Liver (tissue), 9 donors: ENCODE measurements around the gene PDK1. TPM values are rescaled to one million over a fixed set of nuclear protein-coding genes. Genes with fewer than 3 reads are reported as not detected.

Experiments
- DNase-seq: peaks from one replicate; pipeline ENCODE4 v3.0.0-alpha.2; 2017; ENCODE audit warnings: low spot score
- H3K27ac ChIP-seq, 2 donors: one replicate each; pipeline ENCODE4 v1.7.0; 2013; ENCODE audit warnings: inconsistent platforms in 2 of 2, low read length in 2 of 2, control low read depth in 1 of 2, low read depth in 1 of 2, mild to moderate bottlenecking in 1 of 2
- H3K27me3 ChIP-seq, 4 donors: one replicate each; pipeline versions ENCODE4 v1.6.1 to v1.7.0; 2013; ENCODE audit warnings: low read length in 3 of 4, inconsistent platforms in 1 of 4, mild to moderate bottlenecking in 1 of 4, moderate library complexity in 1 of 4; ENCODE audit not compliant: control insufficient read depth in 4 of 4, insufficient read depth in 4 of 4
- H3K36me3 ChIP-seq, 4 donors: one replicate each; pipeline versions ENCODE4 v1.6.1 to v1.7.0; 2013; ENCODE audit warnings: low read length in 3 of 4, mild to moderate bottlenecking in 3 of 4, low read depth in 1 of 4, moderate library complexity in 1 of 4; ENCODE audit not compliant: control insufficient read depth in 4 of 4, insufficient read depth in 3 of 4
- H3K4me1 ChIP-seq, 4 donors: one replicate each; pipeline versions ENCODE4 v1.6.1 to v1.7.0; 2013; ENCODE audit warnings: low read length in 3 of 4, mild to moderate bottlenecking in 3 of 4, moderate library complexity in 1 of 4; ENCODE audit not compliant: control insufficient read depth in 4 of 4, insufficient read depth in 4 of 4
- H3K4me3 ChIP-seq, 3 donors: one replicate each; pipeline versions ENCODE4 v1.6.1 to v1.7.0; 2013; ENCODE audit warnings: low read length in 3 of 3, control low read depth in 1 of 3, low read depth in 1 of 3, mild to moderate bottlenecking in 1 of 3
- H3K9ac ChIP-seq, 2 donors: one replicate each; pipeline ENCODE4 v1.7.0; 2013; ENCODE audit warnings: low read length in 2 of 2, mild to moderate bottlenecking in 2 of 2, moderate library complexity in 2 of 2, control low read depth in 1 of 2, low read depth in 1 of 2
- H3K9me3 ChIP-seq, 4 donors: one replicate each; pipeline versions ENCODE4 v1.6.1 to v1.7.0; 2013; ENCODE audit warnings: low read length in 3 of 4; ENCODE audit not compliant: control insufficient read depth in 4 of 4
- ATF3 ChIP-seq: IDR thresholded peaks from 2 replicates; pipeline ENCODE4 v1.6.1; 2016; ENCODE audit warnings: antibody characterized with exemption
- CTCF ChIP-seq: fragments of 150-350 bp; IDR thresholded peaks from 2 replicates; pipeline ENCODE4 v1.5.1; 2017; ENCODE audit warnings: improper control_type of control experiment, low read depth, low read length; ENCODE audit not compliant: missing input control
- EGR1 ChIP-seq, 2 donors: IDR thresholded peaks; 2 replicates each; pipeline ENCODE4 v1.6.1; 2016 to 2018; ENCODE audit warnings: antibody characterized with exemption in 2 of 2, low read depth in 2 of 2
- FOXA1 ChIP-seq: IDR thresholded peaks from 2 replicates; pipeline ENCODE4 v1.6.1; 2016; ENCODE audit warnings: antibody characterized with exemption
- FOXA2 ChIP-seq: IDR thresholded peaks from 2 replicates; pipeline ENCODE4 v1.6.1; 2016; ENCODE audit warnings: antibody characterized with exemption
- GABPA ChIP-seq, 2 donors: IDR thresholded peaks in 1 of 2; conservative IDR thresholded peaks in 1 of 2; 2 replicates each; pipeline ENCODE4 v1.6.1; 2016; ENCODE audit warnings: antibody characterized with exemption in 2 of 2, mild to moderate bottlenecking in 1 of 2, moderate library complexity in 1 of 2
- HNF4G ChIP-seq: IDR thresholded peaks from 2 replicates; pipeline ENCODE4 v1.6.1; 2016; ENCODE audit warnings: antibody characterized with exemption
- NR2F2 ChIP-seq: IDR thresholded peaks from 2 replicates; pipeline ENCODE4 v1.6.1; 2016; ENCODE audit warnings: antibody characterized with exemption
- RAD21 ChIP-seq, 2 donors: IDR thresholded peaks; 2 replicates each; pipeline ENCODE4 v1.6.1; 2016; ENCODE audit warnings: antibody characterized with exemption in 2 of 2, mild to moderate bottlenecking in 2 of 2
- REST ChIP-seq: IDR thresholded peaks from 2 replicates; pipeline ENCODE4 v1.6.1; 2016; ENCODE audit warnings: antibody characterized with exemption, mild to moderate bottlenecking
- RXRA ChIP-seq, 2 donors: IDR thresholded peaks; 2 replicates each; pipeline ENCODE4 v1.6.1; 2017 to 2018; ENCODE audit warnings: antibody characterized with exemption in 2 of 2, mild to moderate bottlenecking in 1 of 2
- SP1 ChIP-seq: IDR thresholded peaks from 2 replicates; pipeline ENCODE4 v1.6.1; 2018; ENCODE audit warnings: antibody characterized with exemption, mild to moderate bottlenecking
- TAF1 ChIP-seq: conservative IDR thresholded peaks from 2 replicates; pipeline ENCODE4 v1.6.1; 2016; ENCODE audit warnings: antibody characterized with exemption, mild to moderate bottlenecking
- YY1 ChIP-seq: IDR thresholded peaks from 2 replicates; pipeline ENCODE4 v1.6.1; 2016; ENCODE audit warnings: antibody characterized with exemption, mild to moderate bottlenecking
- ZBTB33 ChIP-seq: IDR thresholded peaks from 2 replicates; pipeline ENCODE4 v1.6.1; 2016; ENCODE audit warnings: antibody characterized with exemption
- whole genome bisulfite sequencing: extraction: QIAGEN DNeasy Blood & Tissue Kit; methylation state at CpG from one replicate; pipeline ENCODE4 v1.1.7; 2013; 5-methylcytosine and 5-hydroxymethylcytosine counted together
- polyA plus RNA-seq, 2 donors: library from polyadenylated mRNA; stranded (reverse) in 1 of 2; unstranded in 1 of 2; fragments of 200-250 nt in 1 of 2; fragments of >200 nt in 1 of 2; fragmentation: Nextera tagmentation in 1 of 2; extraction: Ambion mirVana in 1 of 2; gene quantifications; one replicate each; pipeline versions ENCODE4 v1.2.1 to v1.2.3, GENCODE V29; 2013 to 2015
- total RNA-seq, 2 donors: library from RNA; depleted of rRNA; stranded (reverse); fragments of >200 nt; gene quantifications; one replicate each; pipeline ENCODE4 v1.2.3, GENCODE V29; 2014
- donor health status: healthy.
- donor health status: healthy.
- donor health status: healthy.
- donor health status: healthy.
- donor health status: healthy.

The PDK1 gene
- total and polyA plus RNA-seq, 4 donors: 4.7 to 10.9 (median 7.8) TPM

- TF ChIP-seq FOXA1 (no peak), ZBTB33 (no peak), FOXA2 (no peak), HNF4G (no peak), SP1 (no peak), GABPA (IDR thresholded peaks at IDR 0.05 in 1 of 2, conservative IDR thresholded peaks at IDR 0.05 in 1 of 2) (no peak), RXRA (IDR thresholded peaks at IDR 0.05) (no peak), EGR1 (IDR thresholded peaks at IDR 0.05; ENCODE audit: low read depth in 2 of 2) (no peak)
Observed at GRCh38 chr2:172558372-172558771, 2.5 kb downstream of the PDK1 start (continued).

GRCh38 chr2:172560721-172561120, 4.8 kb downstream of the PDK1 start:
- TF ChIP-seq EGR1 (IDR thresholded peaks at IDR 0.05; ENCODE audit: low read depth in 2 of 2) (no peak), REST (no peak), ATF3 (no peak), SP1 (no peak), RAD21 (IDR thresholded peaks at IDR 0.05) (no peak), HNF4G (no peak), CTCF (no peak), FOXA2 (no peak), TAF1 (no peak), NR2F2 (no peak), RXRA (IDR thresholded peaks at IDR 0.05) (no peak), FOXA1 (no peak), YY1 (no peak), GABPA (IDR thresholded peaks at IDR 0.05 in 1 of 2, conservative IDR thresholded peaks at IDR 0.05 in 1 of 2) (no peak)
- Histone ChIP-seq H3K27ac (no peak overlapping the region), H3K36me3 (peaks cover 0 to 7% (median 1%) of the 10 kb centered on the region in 4 donors), H3K27me3 (no peaks in the 10 kb centered on the region), H3K9ac (no peak overlapping the region), H3K4me1 (peaks cover 0 to 11% (median 3%) of the 10 kb centered on the region in 4 donors), H3K9me3 (no peaks in the 10 kb centered on the region), H3K4me3 (no peak overlapping the region)
- no peak for DNase-seq
- 98% methylated on average over 2 of the region's 2 CpGs for WGBS
